GM08714 (cell line): Measurements from ENCODE around the gene ETV1.

ENCODE experiments used
- H3K4me3 ChIP-seq: fragments of 200-500 bp; sonication (Bioruptor generic); 2 replicates; pipeline ENCODE4 v1.5.1; 2014; ENCODE audit warnings: mild to moderate bottlenecking, low read length, inconsistent platforms
- ZNF274 ChIP-seq: IDR thresholded peaks from 2 replicates; pipeline ENCODE4 v1.6.1; 2012; ENCODE audit warnings: mild to moderate bottlenecking, low read depth, low read length

ETV1 gene

GRCh38 chr7:13965077-13965476 lies 24.4 kb downstream of the ETV1 start:
- H3K4me3 ChIP-seq: no peak overlapping the region
- TF ChIP-seq ZNF274: no peak

GRCh38 chr7:13963925-13964324 lies 25.5 kb downstream of the ETV1 start:
- no peak for TF ChIP-seq ZNF274
- H3K4me3 ChIP-seq: no peak overlapping the region

DNA sequence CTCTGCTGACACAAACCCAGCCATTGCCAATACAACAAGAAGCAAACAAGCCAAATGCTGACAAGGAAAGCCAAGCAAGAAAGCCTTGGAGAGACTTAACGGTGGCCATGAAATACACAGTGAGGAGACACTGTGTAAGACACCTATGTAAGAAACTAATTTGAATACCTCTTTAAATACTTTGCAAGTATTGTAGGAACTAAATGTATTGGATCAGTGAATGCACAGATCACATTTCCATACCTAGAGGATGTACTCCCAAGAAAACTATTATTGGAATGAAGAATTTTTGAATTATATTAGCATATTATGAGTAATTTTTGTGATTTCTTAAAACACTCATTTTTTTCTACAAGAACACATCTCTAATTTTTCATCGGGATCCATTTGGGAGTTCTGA lies 34.0 kb downstream of the ETV1 start:
- no peak overlapping the region for H3K4me3 ChIP-seq
- TF ChIP-seq ZNF274: no peak

GRCh38 chr7:13953368-13953767 lies 36.1 kb downstream of the ETV1 start:
- no peak for TF ChIP-seq ZNF274
- H3K4me3 ChIP-seq: no peak overlapping the region

DNA sequence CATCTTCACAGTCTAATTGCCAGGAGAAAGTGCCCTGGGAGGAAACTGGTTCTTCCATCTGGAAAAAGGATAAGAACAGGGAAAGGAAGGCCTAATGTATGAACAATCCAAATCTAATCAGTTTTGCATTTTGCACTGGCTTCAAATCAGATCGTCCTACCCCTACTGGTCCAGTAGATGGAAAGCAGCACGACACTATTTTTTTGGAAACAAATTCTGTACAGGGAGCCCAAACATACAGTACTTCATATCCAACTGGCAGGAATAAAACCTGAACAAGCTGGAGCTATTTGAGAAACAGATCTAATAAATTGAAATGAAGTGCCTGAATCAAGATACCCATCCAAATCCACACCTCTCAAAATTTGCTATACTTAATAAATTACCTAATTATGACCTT lies 36.5 kb downstream of the ETV1 start:
- no peak for TF ChIP-seq ZNF274
- H3K4me3 ChIP-seq: no peak overlapping the region

GRCh38 chr7:13949939-13950338 lies 39.5 kb downstream of the ETV1 start:
- no peak overlapping the region for H3K4me3 ChIP-seq
- no peak for TF ChIP-seq ZNF274

DNA sequence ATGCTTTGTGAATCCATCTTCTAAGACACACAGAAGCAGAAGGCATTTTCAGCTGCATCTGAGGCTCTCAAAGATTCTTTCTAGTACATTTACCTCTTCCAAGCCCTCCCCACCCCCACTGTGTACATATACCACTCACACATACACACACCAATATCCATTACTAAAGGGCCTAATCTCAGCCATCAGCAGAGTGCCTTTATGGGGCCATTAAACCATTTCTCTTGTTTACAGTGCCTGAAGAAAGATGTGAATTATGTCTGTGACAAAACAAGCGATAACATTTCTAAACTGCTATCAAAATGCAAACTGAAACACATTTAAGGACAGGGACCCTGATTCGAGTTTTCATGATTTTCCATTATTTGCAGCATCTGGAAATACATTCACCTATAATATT lies 40.0 kb downstream of the ETV1 start:
- no peak overlapping the region for H3K4me3 ChIP-seq
- TF ChIP-seq ZNF274: no peak

DNA sequence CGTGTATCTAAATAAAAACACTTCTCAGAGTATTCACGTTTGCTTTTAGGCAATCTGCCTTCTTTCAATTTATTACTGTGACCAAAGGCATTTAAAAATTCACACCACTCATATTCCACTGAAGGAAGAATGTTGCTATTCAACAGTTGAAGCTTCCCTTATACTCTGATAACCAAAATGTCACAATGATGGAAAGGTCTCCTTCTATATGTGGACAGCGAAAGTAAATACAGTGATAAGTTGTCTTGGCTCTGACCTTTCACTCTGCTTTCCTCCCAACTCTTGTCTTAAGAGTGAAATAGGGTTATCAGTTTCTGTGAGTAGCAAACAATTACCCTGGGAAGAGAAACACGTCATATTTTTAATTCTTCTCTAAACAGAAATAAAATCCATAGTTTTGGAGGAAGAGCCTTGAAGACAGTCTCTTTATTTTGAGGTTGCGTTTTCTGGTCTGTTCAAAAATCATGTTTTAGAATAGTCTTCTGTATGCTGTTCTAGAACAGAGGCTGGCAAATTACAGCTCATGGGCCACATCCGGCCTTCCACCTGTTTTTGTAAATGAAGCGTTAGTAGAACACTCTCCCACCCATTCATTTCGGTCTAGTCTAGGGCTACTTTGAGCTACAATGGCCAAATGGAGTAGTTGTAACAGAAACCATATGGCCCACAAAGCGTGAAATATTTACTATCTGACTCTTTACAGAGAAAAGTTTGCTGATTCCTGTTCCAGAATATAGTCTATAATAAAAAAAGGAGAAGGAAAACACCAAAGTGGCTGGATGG lies 41.3 kb downstream of the ETV1 start:
- H3K4me3 ChIP-seq: no peak overlapping the region
- TF ChIP-seq ZNF274: no peak

- H3K4me3 ChIP-seq: no peak overlapping the region
- TF ChIP-seq ZNF274: no peak
Observed at GRCh38 chr7:13947535-13947934, 41.9 kb downstream of the ETV1 start.

GRCh38 chr7:13946181-13946580 lies 43.3 kb downstream of the ETV1 start:
- TF ChIP-seq ZNF274: no peak
- H3K4me3 ChIP-seq: no peak overlapping the region

DNA sequence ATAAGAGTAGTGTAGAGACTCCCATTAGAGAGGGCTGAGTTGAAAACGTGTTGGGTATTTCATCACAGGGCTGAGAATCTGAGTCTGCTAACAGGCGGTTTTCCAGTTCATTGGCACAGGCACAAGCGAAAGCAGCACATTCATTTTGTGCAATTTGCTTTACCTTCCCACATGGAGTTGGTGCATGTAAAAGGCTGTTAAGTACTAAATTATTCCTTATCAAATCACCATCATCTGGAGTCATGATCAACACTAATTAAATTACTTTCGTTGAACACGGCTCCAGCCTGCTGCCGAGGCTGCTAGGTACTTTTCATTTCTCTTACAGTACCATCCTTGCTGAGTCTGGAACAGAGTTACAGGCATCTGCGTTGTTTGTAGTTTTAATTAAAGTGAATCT lies 43.8 kb downstream of the ETV1 start:
- no peak overlapping the region for H3K4me3 ChIP-seq
- TF ChIP-seq ZNF274: no peak

DNA sequence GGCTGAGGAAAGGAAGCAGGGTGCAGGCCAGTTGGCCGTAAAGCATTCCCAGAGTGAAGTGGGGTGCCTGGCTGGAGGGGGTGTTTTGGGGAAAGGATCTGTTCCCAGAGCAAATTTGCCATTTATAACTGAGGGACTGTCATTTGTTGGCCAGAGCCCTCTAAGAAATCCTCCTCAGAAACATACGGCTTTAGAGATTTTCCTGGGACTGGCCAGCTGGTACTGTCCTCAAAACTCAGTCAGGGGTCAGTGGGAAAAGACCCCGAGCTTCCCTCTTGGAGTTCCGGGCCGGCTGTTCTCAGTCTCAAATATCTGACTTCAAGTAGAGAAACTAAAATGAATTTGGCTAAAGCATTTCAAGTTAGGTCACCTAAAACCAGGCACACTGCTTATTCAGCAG lies 55.9 kb downstream of the ETV1 start:
- no peak overlapping the region for H3K4me3 ChIP-seq
- TF ChIP-seq ZNF274: no peak

- H3K4me3 ChIP-seq: no peak overlapping the region
- TF ChIP-seq ZNF274: no peak
Observed at GRCh38 chr7:13933091-13933490, 56.4 kb downstream of the ETV1 start.

DNA sequence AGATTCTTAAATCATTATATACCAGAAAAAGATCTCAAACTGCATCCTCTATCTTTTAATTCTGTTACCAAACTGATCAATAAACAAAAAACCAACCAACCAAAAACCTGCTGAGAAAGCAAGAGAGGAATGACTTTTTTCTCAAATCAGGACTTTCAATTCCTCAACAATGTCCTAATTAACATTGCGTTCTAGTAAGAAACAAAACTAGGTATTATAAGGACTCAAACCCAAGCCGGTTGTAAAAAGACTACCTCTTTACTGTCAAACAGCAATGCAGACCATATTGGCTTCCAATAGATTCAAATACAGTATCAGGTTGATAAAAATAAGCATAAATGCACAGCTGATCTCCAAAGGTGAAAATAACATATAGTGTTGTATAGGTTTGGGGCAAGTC lies 57.3 kb downstream of the ETV1 start:
- no peak for TF ChIP-seq ZNF274
- H3K4me3 ChIP-seq: no peak overlapping the region

DNA sequence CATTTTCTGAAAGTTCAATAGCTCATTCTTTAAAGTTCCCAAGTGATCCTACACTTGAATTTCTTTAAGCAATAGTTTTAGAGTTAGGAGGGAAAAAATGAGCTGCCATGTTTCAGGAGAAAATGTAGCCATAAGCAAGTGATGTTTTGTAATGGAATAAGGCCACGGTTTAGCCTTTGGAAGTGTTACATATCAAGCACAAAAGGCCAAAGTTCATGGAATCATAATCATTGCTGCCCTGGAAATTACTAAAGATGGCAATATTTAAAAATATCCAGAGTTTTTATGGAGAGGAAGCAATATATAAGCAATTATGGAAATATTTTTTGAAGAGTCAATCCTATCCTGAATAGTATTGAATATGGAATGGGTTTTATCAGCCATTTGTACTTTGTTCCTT lies 68.4 kb downstream of the ETV1 start:
- H3K4me3 ChIP-seq: no peak overlapping the region
- no peak for TF ChIP-seq ZNF274
